Measurements from ENCODE around the gene AAR2.
A peak's percentile ranks its signal among the peaks of the same experiment; 100 is the strongest.

AAR2 gene
- total RNA-seq: 27.3 to 51.3 reads per million in 2 donors

GRCh38 chr20:36235892-36236785 is at the start of gene AAR2:
Gene AAR2, plus strand, starts transcription at chr20:36236478. Its CDS starts 3,391 bp downstream, at chr20:36239869.
- peak; percentile 57 for DNase-seq

DNA sequence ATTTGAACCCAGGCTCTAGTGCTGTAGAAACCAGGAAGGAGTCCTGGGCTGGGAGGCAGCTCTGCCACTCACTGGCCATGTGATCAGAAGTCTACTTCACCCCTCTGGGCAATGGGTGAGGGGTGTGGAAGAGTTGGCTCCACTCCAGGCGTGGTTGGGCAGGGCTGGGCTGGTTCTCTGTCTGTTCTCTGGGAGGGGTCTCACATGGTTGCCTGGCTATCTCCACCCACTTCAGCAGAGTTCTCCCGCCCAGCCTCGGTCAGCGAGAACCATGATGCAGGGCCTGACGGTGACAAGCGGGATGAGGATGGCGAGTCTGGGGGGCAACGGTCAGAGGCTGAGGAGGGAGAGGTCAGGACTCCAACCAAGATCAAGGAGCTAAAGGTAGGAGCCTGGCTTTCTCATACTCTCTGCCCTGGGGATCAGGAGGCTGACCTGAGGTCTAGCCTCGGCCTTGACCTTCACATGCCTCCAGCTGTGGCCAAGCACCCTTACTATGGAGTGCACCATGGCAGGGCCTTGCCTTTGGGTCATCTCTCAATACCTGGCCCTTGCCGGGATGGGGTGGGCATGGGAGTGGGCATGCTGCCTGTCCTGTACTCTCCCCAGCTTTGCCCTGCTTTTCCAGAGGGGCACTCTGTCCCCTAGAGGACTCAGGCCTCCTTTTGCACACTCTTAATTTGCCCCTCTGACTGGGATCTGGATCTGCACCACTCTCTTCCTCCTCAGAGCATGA is 42.1 kb upstream of the AAR2 start:
- DNase-seq: no peak

DNA sequence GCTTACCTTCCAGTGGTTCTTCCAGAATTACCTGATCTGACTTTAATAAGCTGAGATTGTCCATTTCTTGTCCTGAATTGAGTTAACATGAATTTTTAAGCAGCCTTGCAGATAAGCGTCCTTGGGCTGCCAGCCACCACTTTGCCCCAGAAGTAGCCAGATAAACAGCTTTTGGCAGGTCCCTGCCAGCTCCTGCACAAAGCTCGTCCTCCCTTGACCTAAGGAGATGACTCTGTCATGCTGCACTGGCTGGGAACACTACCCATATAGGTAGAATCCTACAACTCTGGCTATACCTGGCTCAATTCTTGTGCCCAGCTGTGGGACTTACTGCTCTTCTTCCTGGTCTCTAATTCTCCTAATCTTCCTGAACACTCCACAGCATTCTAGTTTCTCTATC is 39.6 kb upstream of the AAR2 start:
- no peak for DNase-seq

DNA sequence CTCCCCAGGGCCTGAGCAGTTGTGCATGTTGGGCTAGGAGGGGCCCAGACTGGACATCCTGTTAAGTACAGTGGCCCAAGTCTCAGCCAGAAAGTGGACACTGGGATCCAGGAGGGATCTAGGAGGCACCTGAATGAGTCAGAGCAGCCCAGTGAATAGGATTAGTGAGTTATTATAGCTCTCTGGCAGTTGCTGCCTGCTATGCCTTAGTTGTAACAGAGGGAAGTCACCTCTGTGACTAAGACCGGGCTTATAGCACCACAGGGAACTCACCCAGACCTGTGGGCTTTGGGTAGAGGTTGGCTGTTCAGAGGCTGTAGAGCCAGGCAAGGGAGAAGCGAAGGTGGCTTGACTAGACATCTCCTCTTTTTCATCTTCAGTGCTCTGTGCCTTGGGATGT is 39.0 kb upstream of the AAR2 start:
- DNase-seq: no peak

GRCh38 chr20:36199345-36200257 is 36.7 kb upstream of the AAR2 start:
- peak; percentile 63 for DNase-seq

DNA sequence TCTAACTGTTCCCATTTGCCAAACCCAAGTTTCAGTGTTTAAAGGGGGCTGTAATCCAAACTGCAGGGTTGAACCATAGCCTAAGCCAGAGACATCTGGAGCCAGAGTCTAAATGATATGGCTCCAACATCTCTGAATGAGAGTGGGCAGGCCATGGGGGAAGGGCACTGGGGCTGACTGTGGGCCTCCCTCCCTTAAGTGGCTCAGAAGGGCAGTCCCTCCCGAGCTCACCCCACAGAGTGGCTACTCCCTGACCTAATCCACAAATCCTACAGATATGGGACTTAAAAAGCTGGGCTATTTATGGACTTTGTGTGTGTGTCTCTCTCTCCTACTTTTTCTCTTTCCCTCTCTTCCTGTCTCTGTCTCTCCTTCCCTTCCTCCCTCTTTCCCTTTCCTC is 35.8 kb upstream of the AAR2 start:
- DNase-seq: no peak

DNA sequence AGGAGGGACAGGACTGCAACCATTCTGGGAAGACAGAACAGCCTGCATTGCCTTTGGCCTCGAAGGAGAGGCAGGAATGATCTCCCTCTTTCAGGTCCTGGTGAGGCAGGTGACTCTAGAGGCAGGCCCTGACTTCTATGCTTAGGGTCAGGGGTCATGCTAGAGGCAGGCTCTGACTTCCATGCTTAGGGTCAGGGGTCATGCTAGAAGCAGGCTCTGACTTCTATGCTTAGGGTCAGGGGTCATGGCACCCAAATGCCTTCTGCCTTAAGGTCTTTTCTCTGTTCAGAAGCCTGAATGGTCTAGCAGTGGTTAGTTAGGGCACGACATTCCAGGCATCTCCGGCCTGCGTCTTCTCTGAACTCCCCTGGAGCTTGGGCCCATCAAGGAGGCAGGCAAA is 35.1 kb upstream of the AAR2 start:
- DNase-seq: no peak

GRCh38 chr20:36202891-36203338 is 33.4 kb upstream of the AAR2 start:
- peak; percentile 76 for DNase-seq

DNA sequence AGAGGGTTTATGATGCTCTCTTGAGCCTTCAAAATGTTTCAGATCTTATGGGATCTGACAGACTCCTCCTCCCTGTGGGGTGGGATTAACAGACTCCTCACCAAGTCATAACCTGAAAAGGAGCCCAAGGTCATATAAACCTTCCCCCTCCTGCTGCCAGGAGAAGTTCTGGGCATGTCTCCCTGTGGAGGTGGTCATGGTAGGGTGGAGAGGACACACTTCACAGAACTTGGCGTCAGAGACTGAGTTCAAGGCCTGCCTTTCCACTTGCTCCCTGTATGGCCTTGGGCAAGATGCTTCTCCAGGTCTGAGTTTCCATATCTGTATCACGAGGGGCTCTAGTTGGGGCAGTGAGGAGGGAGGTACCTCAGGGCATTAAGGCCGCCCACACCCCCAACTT is 32.4 kb upstream of the AAR2 start:
- no peak for DNase-seq

- no peak for DNase-seq
These were observed 31.3 kb upstream of the AAR2 start for GRCh38 chr20:36205026-36205425.

DNA sequence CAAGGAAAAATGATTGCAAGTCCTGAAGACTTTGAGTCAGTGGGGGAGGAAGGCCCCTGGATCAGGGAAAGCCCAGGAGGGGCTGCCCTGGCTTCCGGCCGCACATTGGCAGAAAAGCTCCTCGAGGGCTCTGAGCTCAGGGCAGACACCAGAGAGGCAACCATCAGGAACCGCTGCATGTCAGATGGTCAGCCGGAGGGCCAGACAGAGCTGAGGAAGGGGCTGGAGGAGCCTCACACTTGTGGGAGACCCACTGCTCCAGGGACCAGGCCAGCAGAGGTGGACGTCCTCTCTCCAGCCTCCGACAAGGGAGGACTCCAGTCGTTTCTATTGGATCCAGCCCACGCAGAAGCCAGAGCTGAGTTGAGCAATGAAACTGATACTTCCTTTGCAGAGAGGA is 30.2 kb upstream of the AAR2 start:
- no peak for DNase-seq

DNA sequence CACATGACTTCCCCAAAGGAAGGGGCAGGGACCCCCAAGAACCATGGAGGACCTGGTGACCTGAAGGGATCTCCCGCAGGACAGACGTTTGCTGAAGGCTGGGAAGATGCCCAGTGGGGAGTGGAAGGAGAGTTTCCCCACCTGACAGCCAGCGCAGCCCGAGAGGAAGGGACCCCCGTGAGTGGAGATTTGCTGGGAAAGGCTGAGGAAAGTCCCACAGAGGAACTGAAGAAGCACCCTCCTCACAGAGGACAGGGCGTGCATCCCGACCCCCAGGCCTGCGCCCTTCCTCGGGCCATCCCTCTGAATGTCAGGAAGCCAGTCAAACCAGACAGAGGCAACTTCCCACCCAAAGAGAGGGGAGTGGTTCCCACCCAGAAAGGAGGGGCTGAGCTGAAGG is 29.6 kb upstream of the AAR2 start:
- no peak for DNase-seq

GRCh38 chr20:36207602-36208001 is 28.7 kb upstream of the AAR2 start:
- no peak for DNase-seq

DNA sequence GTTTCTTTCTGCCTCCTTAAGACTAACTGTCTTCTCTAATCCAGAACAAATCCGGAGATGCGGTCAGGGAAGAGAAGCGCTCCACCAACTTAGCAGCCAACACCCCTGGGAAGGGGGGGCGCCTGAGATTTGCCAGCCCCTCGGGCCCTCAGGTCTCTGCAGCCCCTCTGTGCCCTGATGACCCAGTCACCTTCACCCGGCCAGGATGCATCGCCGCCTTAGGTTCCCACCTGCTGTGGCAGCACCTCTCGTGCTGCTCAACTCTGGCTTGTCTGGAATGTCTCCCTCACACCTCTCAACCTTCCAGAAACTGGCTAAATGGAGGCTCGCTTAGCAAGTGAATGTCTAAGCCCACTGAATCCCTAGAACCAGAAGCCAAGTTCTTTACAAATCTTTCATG is 28.0 kb upstream of the AAR2 start:
- DNase-seq: no peak

DNA sequence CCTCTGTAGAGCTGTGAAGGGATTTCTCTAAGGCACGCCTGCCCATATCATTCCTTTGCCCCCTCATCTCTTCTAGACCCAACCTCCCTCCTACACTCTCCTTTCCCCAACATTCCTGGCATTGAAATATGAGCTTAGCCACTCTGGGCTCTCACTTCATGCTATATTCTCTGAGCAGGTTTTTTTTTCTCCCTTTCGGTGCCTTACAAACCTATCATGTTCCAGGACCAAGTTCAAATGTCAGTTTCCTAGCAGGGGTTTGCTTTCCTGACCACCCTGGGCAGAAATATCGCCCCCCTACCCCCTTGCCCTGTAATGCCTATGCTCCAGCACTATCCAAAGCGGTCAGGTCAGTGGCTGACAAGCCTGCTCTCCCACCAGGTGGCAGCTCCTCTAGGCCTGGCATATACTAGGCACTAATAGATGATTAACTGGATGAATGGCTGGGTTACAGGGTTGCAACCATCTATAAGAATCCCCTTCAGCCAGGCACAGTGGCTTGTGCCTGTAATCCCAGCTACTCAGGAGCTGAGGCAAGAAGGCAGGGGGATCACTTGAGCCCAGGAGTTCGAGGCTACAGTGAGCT is 25.7 kb upstream of the AAR2 start:
- DNase-seq: no peak

GRCh38 chr20:36213362-36213761 is 22.9 kb upstream of the AAR2 start:
- no peak for DNase-seq

DNA sequence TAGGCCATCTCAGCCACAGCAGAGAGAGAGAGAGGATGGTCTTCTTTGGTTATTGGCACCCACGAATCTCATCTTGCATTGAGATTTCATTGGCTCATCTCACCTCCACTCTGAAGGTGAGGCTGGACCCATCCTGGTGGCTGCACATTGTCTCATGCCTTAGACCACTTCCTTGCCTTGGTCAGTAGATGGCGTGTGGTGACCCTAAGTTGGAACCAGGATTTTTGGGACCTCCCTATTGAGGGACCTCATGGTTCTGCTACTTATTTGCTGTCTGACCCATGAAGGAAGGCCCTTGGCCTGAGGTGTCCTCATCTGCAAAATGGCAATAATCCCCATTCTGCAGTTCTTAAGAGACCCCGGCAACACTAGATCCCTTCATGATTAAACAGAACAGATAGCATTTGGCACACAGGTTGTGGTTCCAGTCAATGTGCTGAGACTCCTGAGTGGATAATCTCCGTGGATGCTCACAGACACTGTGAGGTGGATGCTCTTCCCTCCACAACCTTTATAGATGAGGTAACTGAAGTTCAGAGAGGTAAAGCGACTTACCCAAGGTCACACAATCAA is 21.5 kb upstream of the AAR2 start:
- DNase-seq: no peak

GRCh38 chr20:36215778-36216177 is 20.5 kb upstream of the AAR2 start:
- DNase-seq: no peak

- DNase-seq: no peak
These were observed 19.8 kb upstream of the AAR2 start for GRCh38 chr20:36216314-36217025.

DNA sequence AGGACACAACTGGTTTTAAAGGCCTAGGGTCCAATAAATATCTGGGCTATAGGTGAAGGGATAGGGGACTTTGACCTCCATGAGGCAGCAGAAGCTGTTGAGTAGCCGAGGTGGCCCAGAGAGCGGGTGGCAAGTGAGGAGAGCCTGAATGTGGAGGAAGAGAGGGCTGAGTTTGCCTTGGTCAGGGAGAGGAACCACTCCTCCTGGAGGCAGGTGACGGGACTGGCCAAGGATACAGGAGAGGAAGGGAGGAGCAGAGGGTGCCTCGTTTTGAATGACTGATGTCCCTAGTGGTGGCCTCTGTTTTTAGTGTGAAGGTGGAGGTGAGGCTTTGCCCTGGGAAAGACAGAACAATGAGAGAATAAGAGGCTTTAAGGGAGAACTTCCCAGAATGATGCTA is 19.1 kb upstream of the AAR2 start:
- no peak for DNase-seq

DNA sequence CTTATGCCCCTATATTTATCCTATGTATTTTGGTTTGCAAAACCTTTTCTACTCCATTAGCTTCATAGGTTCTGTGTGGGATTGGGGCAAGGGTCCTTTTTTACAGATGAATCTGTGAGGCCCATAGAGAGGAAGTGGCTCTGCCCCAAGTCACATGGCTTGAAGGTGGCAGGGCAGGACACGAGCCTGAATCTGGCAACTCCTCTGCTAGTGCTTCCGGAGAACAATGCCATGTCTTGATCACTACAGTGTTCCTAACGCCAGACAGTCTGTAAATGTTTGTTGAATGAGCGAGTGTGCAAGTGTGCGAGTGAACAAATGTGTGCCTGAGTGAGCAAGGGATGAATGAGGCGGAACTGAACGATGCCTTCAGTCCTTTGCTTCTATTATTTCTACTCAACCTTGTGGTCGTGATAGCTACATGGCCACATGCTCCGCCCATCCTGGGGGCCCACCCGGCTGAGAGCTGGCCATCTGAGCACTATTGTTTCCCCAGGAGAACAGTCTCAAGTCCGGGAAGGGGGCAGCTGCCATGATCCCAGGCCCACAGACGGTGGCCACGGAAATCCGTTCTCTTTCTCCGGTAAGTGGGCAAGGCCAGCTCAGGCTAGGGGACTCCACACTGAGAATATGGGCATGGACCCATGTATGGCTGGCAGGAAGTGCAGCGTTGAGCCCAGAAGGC is 17.8 kb upstream of the AAR2 start:
- no peak for DNase-seq
